Stimulated activated CD4-positive, alpha-beta T cell treated with anti-CD3 and anti-CD28 coated beads, Interleukin-1b, Interleukin-23, amount 100 ng/mL, for 24 hours (primary cell): Measurements from ENCODE around the gene GPR87.

ENCODE experiments used
- DNase-seq, 4 experiments: peaks; one replicate each; pipeline ENCODE4 v3.0.0-alpha.2; 2020; ENCODE audit warnings: low read depth in 4 of 4, low spot score in 1 of 4

The GPR87 gene

GRCh38 chr3:151316267-151316991, at the start of gene GPR87:
Gene GPR87, minus strand, starts transcription at chr3:151316820. Its CDS starts 16,720 bp downstream, at chr3:151300100.
- DNase-seq, result no peak

GRCh38 chr3:151362751-151363174, 46.1 kb upstream of the GPR87 start:
- no peak for DNase-seq

GRCh38 chr3:151357463-151357850, 40.8 kb upstream of the GPR87 start:
- no peak for DNase-seq

- DNase-seq, result no peak
Observed at GRCh38 chr3:151356794-151357462, 40.3 kb upstream of the GPR87 start.

GRCh38 chr3:151351648-151352047, 35.0 kb upstream of the GPR87 start:
- no peak for DNase-seq

- DNase-seq, result no peak
Observed at GRCh38 chr3:151351219-151351618, 34.6 kb upstream of the GPR87 start.

- DNase-seq, result no peak
Observed at GRCh38 chr3:151350656-151351055, 34.0 kb upstream of the GPR87 start.

- DNase-seq, result no peak
Observed at GRCh38 chr3:151347432-151347831, 30.8 kb upstream of the GPR87 start.

- DNase-seq, result no peak
Observed at GRCh38 chr3:151346292-151346691, 29.7 kb upstream of the GPR87 start.

GRCh38 chr3:151345859-151346258, 29.2 kb upstream of the GPR87 start:
- DNase-seq, result no peak

- no peak for DNase-seq
Observed at GRCh38 chr3:151331696-151332095, 15.1 kb upstream of the GPR87 start.

- DNase-seq, result no peak
Observed at GRCh38 chr3:151330899-151331298, 14.3 kb upstream of the GPR87 start.

GRCh38 chr3:151330379-151330778, 13.8 kb upstream of the GPR87 start:
- no peak for DNase-seq

GRCh38 chr3:151329363-151329762, 12.7 kb upstream of the GPR87 start, which contains the start of gene P2RY13:
Gene P2RY13, minus strand, starts transcription at chr3:151329549. Its CDS starts 21 bp downstream, at chr3:151329528.
- DNase-seq, result no peak

GRCh38 chr3:151328298-151328995, 11.8 kb upstream of the GPR87 start:
- DNase-seq, result no peak

GRCh38 chr3:151327571-151328198, 11.1 kb upstream of the GPR87 start:
- DNase-seq, result no peak

GRCh38 chr3:151322511-151322910, 5.9 kb upstream of the GPR87 start:
- no peak for DNase-seq

GRCh38 chr3:151321526-151321925, 4.9 kb upstream of the GPR87 start:
- DNase-seq, result no peak

GRCh38 chr3:151320131-151320530, 3.5 kb upstream of the GPR87 start:
- no peak for DNase-seq

GRCh38 chr3:151319628-151320027, 3.0 kb upstream of the GPR87 start:
- no peak for DNase-seq

GRCh38 chr3:151318991-151319390, 2.4 kb upstream of the GPR87 start:
- no peak for DNase-seq

- DNase-seq, result no peak
Observed at GRCh38 chr3:151318313-151318712, 1.7 kb upstream of the GPR87 start.
